Skeletal muscle cell (primary cell): ENCODE data around the gene PSMD1.
"Not testable (repeated sequence)": the region's sequence is repeated elsewhere in the genome, so short reads cannot be mapped to it uniquely, and the experiment has no call there.

Source experiments
- DNase-seq: peaks from one replicate; pipeline ENCODE4 v3.0.0-alpha.2; 2010; ENCODE audit warnings: low read depth
- H3K4me3 ChIP-seq: 2 replicates; pipeline ENCODE4 v1.5.1; 2011; ENCODE audit warnings: low read depth, mild to moderate bottlenecking, control low read depth, low read length, moderate library complexity

Gene PSMD1

GRCh38 chr2:231172025-231172424, 115.4 kb downstream of the PSMD1 start:
- DNase-seq: no peak
- H3K4me3 ChIP-seq: no peak overlapping the region

GRCh38 chr2:231174211-231174651, 117.6 kb downstream of the PSMD1 start:
- H3K4me3 ChIP-seq: no peak overlapping the region
- DNase-seq: no peak

GRCh38 chr2:231176066-231176465, 119.4 kb downstream of the PSMD1 start:
- no peak for DNase-seq
- H3K4me3 ChIP-seq: no peak overlapping the region

GRCh38 chr2:231177156-231178025, 120.7 kb downstream of the PSMD1 start:
- no peak for DNase-seq
- no peak overlapping the region for H3K4me3 ChIP-seq

- not testable (repeated sequence) for DNase-seq, H3K4me3 ChIP-seq
Measured at GRCh38 chr2:231178805-231179204, 122.1 kb downstream of the PSMD1 start.

- no peak for DNase-seq
- H3K4me3 ChIP-seq: no peak overlapping the region
Measured at GRCh38 chr2:231181860-231182512, 125.3 kb downstream of the PSMD1 start.

- no peak for DNase-seq
Measured at GRCh38 chr2:231182513-231182899, 125.8 kb downstream of the PSMD1 start.

GRCh38 chr2:231183851-231184250, 127.2 kb downstream of the PSMD1 start:
- H3K4me3 ChIP-seq: no peak overlapping the region
- DNase-seq: no peak

More at GRCh38 chr2:231182513-231182899, 125.8 kb downstream of the PSMD1 start:
- H3K4me3 ChIP-seq: no peak overlapping the region

GRCh38 chr2:231184319-231184718, 127.7 kb downstream of the PSMD1 start:
- no peak for DNase-seq
- H3K4me3 ChIP-seq: no peak overlapping the region

GRCh38 chr2:231185050-231185725, 128.5 kb downstream of the PSMD1 start:
- DNase-seq: no peak
- H3K4me3 ChIP-seq: no peak overlapping the region

GRCh38 chr2:231185886-231186285, 129.2 kb downstream of the PSMD1 start:
- DNase-seq: no peak
- no peak overlapping the region for H3K4me3 ChIP-seq

- H3K4me3 ChIP-seq: no peak overlapping the region
- no peak for DNase-seq
Measured at GRCh38 chr2:231186325-231186724, 129.7 kb downstream of the PSMD1 start.

- H3K4me3 ChIP-seq: no peak overlapping the region
- DNase-seq: no peak
Measured at GRCh38 chr2:231187736-231188505, 131.3 kb downstream of the PSMD1 start.

GRCh38 chr2:231188506-231189170, 132.0 kb downstream of the PSMD1 start:
- H3K4me3 ChIP-seq: no peak overlapping the region
- DNase-seq: no peak

GRCh38 chr2:231189171-231189530, 132.5 kb downstream of the PSMD1 start:
- no peak for DNase-seq
- H3K4me3 ChIP-seq: no peak overlapping the region

GRCh38 chr2:231189571-231190495, 133.2 kb downstream of the PSMD1 start:
- no peak overlapping the region for H3K4me3 ChIP-seq

GRCh38 chr2:231190531-231191197, 134.0 kb downstream of the PSMD1 start:
- no peak for DNase-seq
- no peak overlapping the region for H3K4me3 ChIP-seq

More at GRCh38 chr2:231189571-231190495, 133.2 kb downstream of the PSMD1 start:
- no peak for DNase-seq
